ENCODE data around the gene ZDHHC12. TPM values are rescaled to one million over a fixed set of nuclear protein-coding genes. Genes with fewer than 3 reads are reported as not detected.

Gene ZDHHC12
- total and polyA plus RNA-seq, 2 of the 8 experiments (the other 6 are each of a cell fraction or from before 2014, with no cell fraction given): 35.0 to 93.8 TPM

DNA sequence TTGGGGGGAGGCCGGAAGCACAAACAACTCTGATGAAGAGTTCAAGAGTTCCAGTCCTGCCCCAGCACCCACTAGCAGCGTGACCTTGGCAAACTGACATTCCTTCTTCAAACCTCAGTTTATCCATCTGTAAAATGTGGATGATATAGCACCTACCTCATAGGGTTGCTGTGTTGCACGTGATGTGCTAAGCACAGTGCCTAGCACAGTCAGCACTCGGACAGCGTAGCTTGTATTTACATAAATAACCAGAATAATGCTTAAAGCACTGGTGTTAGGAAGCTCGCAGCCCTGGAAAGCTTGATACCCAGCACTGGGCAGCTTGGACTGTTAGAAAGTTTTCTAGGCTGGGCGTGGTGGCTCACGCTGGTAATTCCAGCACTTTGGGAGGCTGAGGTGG, 16.5 kb downstream of the ZDHHC12 start:
- Histone ChIP-seq H2BK12ac (ENCODE audit: low read depth, low read length) (no peak overlapping the region), H4K8ac (ENCODE audit: extremely low read depth, insufficient read depth, low read length) (no peak overlapping the region), H3K14ac (ENCODE audit: insufficient read length) (no peak overlapping the region), H3K4me3 (ENCODE audit: extremely low read depth in 1 of 4, insufficient read depth in 2 of 4, low read depth in 3 of 4, low read length in 4 of 4) (no peak overlapping the region), H2BK120ac (replicated peaks; ENCODE audit: low read depth, low read length) (no peak overlapping the region), H2AK5ac (ENCODE audit: low read depth, low read length) (no peak overlapping the region), H3K9me3 (ENCODE audit: insufficient read depth in 2 of 2, low read depth in 1 of 2, low read length in 1 of 2) (no peaks in the 10 kb centered on the region), H2BK20ac (ENCODE audit: low read length) (no peak overlapping the region), H4K91ac (replicated peaks; ENCODE audit: insufficient read length, low read length) (no peak overlapping the region), H2BK5ac (ENCODE audit: low read depth, low read length) (no peak overlapping the region), H3K18ac (ENCODE audit: extremely low read depth, low read length) (no peak overlapping the region), H4K20me1 (replicated peaks in 1 of 2; ENCODE audit: control insufficient read depth in 1 of 2, insufficient read depth in 2 of 2, low read length in 2 of 2) (peaks cover 0 to 2% of the 10 kb centered on the region in 2 experiments), H3K9ac (replicated peaks in 1 of 4; ENCODE audit: extremely low read depth in 1 of 4, low read depth in 3 of 4, low read length in 3 of 4) (no peak overlapping the region), H3K23ac (ENCODE audit: insufficient read length) (no peak overlapping the region), H3K36me3 (ENCODE audit: control insufficient read depth in 2 of 4, insufficient read depth in 4 of 4, low read length in 3 of 4) (peaks cover 0 to 5% (median 0%) of the 10 kb centered on the region in 4 experiments; a peak in 2 of 8 replicates), H3K79me2 (ENCODE audit: control insufficient read depth in 1 of 2, insufficient read depth in 2 of 2, low read length in 2 of 2) (no peaks in the 10 kb centered on the region), H3K4me2 (ENCODE audit: insufficient read depth in 1 of 2, low read depth in 2 of 2, low read length in 2 of 2) (no peak overlapping the region), H3K56ac (replicated peaks; ENCODE audit: insufficient read length, low read depth, low read length) (no peak overlapping the region), H3K79me1 (ENCODE audit: low read depth, low read length) (no peaks in the 10 kb centered on the region), H3K27ac (ENCODE audit: low read depth, low read length) (no peak overlapping the region), H3K23me2 (ENCODE audit: low read depth, low read length) (peaks cover 7% of the 10 kb centered on the region; the same call in 1 of the 2 replicates), H2AFZ (ENCODE audit: low read length) (no peak overlapping the region), H4K5ac (ENCODE audit: insufficient read length, low read depth, low read length) (no peak overlapping the region), H3K4ac (replicated peaks; ENCODE audit: insufficient read length, low read depth, low read length) (no peak overlapping the region), H2BK15ac (ENCODE audit: low read length) (no peak overlapping the region), H3K4me1 (replicated peaks in 1 of 4; ENCODE audit: control insufficient read depth in 3 of 4, insufficient read depth in 4 of 4, low read length in 3 of 4) (peaks cover 0 to 4% (median 2%) of the 10 kb centered on the region in 4 experiments; a peak in 3 of 7 replicates), H3K27me3 (replicated peaks in 1 of 4; ENCODE audit: control insufficient read depth in 3 of 4, extremely low read depth in 1 of 4, insufficient read depth in 3 of 4, low read length in 3 of 4) (no peaks in the 10 kb centered on the region)
- DNase-seq (ENCODE audit: low read depth in 1 of 2, low spot score in 2 of 2) (no peak), FAIRE-seq (no peak)
- POLR2A ChIA-PET (ENCODE audit: partially characterized antibody): interaction anchor here (12.5 to 46.1 kb wide), 2 partner anchors 13 to 30 kb away, joined by 133 to 1197 read pairs; partner anchors contain the start of genes DYNC2I2, SET and ZDHHC12
- WGBS, 2 experiments (ENCODE audit: extremely low coverage in 1 of 2, insufficient coverage in 1 of 2, insufficient read length in 1 of 2, insufficient replicate concordance in 2 of 2, low coverage in 1 of 2, low lambda C conversion rate in 2 of 2, missing lambda C conversion rate in 1 of 2): 95% methylated on average over 8 of the region's 8 CpGs; no CpG with 5 or more reads in 1 of the 2 experiments
- CTCF ChIA-PET (ENCODE audit: partially characterized antibody): interaction anchor here (1.4 kb wide), 2 partner anchors 12 to 72 kb away, joined by 3 to 5 read pairs; no protein-coding TSS in a partner anchor
- TF ChIP-seq SIX5 (IDR thresholded peaks at IDR 0.05; ENCODE audit: low read depth, low read length): no peak
- TF ChIP-seq PHF8 (conservative IDR thresholded peaks at IDR 0.05; ENCODE audit: low read depth, low read length): no peak
- TF ChIP-seq SRF (IDR thresholded peaks at IDR 0.05; ENCODE audit: low read depth, low read length): no peak
- no peak for TF ChIP-seq RAD21 (IDR thresholded peaks at IDR 0.05 in 1 of 2, conservative IDR thresholded peaks at IDR 0.05 in 1 of 2; ENCODE audit: low read depth in 2 of 2, low read length in 2 of 2)
- TF ChIP-seq CBX8 (IDR thresholded peaks at IDR 0.05; ENCODE audit: borderline replicate concordance, low read depth, low read length): no peak
- TF ChIP-seq TAF1 (IDR thresholded peaks at IDR 0.05; ENCODE audit: low read depth, low read length): no peak
- no peak for TF ChIP-seq EP300 (IDR thresholded peaks at IDR 0.05; ENCODE audit: borderline replicate concordance in 1 of 2, low read depth in 2 of 2, low read length in 2 of 2)
- no peak for TF ChIP-seq CHD1 (IDR thresholded peaks at IDR 0.05; ENCODE audit: low read depth, low read length)
- no peak for TF ChIP-seq EGR1 (IDR thresholded peaks at IDR 0.05; ENCODE audit: borderline replicate concordance, low read depth, low read length)
- no peak for TF ChIP-seq CEBPB (IDR thresholded peaks at IDR 0.05; ENCODE audit: low read depth, low read length)
- no peak for TF ChIP-seq GABPA (IDR thresholded peaks at IDR 0.05; ENCODE audit: borderline replicate concordance, insufficient read depth, low read length)
- no peak for TF ChIP-seq KDM5A (IDR thresholded peaks at IDR 0.05; ENCODE audit: low read length)
- TF ChIP-seq HDAC6 (IDR thresholded peaks at IDR 0.05; ENCODE audit: low read depth, low read length): no peak
- no peak for TF ChIP-seq SP1 (IDR thresholded peaks at IDR 0.05; ENCODE audit: low read depth, low read length)
- no peak for TF ChIP-seq BACH1 (IDR thresholded peaks at IDR 0.05; ENCODE audit: low read length)

All from H1 (cell line).